T follicular helper cell (primary cell): ENCODE measurements around the gene SAMHD1.
"Not testable (repeated sequence)": the region's sequence is repeated elsewhere in the genome, so short reads cannot be mapped to it uniquely, and the experiment has no call there.

Source experiments
- DNase-seq: peaks from one replicate; pipeline ENCODE4 v3.0.0-alpha.2; 2020; ENCODE audit warnings: low read depth
- total RNA-seq, 2 experiments: gene quantifications; one replicate each; lab custom pipeline; 2026; lab: John Stamatoyannopoulos, UW

Gene SAMHD1
- total RNA-seq = 195 to 324 reads per million in 2 experiments

DNA sequence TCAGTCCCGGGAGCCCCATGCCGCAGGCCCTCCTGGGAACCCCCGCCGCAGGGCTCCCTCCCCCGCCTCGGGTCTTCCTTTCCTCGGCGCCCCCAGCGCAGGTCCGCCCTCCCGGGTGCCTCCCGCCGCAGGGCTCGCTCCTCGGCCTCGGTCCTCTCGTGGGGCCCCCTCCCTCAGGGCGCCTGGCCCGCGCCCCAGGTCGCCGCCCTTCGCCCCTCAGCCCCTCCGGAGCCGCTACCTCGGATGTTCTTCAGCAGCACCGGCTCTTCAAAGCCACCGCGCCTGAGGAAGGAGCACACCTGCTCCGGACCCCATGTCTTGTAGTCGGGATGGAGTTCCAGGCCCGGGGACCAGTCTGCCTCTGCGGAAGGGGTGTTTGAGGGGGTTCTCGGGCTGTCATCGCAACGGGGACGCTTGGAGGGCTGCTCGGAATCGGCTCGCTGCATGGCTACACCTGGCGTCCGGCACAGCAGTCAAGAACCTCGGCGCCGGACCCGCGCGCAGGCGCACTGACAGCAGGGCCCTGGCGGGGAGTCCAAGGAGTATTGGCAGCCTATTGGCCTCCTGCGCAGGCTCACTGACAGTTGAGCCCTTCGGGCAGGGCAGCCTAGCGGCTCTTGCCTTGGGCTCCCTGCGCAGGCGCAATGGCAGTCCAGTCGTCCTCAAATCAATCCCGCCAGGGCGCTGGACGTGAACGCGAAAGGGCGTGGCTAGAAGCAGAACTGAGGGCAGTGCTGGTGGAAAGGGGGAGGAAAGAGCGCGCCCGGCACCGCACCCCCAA is at the start of gene SAMHD1:
Gene SAMHD1, minus strand, starts transcription at position 511 of the 781 bp plus-strand sequence. Its CDS starts 65 bp downstream, at position 446.
- DNase-seq = peak; percentile 71

- DNase-seq = not testable (repeated sequence)
Observed at GRCh38 chr20:37000171-37000570, 48.7 kb upstream of the SAMHD1 start.

DNA sequence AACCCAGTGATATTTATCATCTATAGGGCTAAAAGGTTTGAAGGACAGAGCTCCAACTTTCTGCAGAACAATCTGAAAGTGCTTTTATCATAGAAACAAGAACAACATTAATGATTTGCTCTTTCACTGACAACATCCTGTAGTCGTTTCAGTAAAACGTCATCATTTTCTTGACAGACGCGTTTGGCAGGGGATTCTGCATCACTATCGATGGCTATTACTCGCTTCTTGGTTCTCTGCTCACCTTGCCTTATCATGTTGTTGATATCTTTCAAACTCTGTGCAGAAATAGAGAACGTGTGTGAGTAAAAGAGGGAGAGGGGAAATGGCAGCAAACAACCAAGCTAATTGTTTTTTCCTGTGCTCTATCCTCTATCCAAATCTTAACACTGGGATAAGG is 47.1 kb upstream of the SAMHD1 start:
- peak; percentile 23 for DNase-seq

DNA sequence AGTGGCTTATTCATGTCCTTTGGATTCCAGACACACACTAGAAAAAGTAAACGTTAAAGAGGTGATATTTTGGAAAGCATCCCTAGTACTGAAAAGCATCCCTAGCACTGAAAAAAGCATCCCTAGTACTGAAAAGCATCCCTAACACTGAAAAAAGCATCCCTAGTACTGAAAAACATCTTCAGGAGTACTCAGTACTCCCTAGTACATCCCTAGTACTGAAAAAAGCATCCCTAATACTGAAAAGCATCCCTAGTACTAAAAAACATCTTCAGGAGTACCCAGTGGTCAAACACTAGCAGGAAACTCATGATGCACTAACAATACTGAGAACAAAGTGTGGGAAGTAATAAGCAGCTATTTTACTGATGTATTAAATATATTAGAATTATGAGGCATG is 45.6 kb upstream of the SAMHD1 start:
- no peak for DNase-seq

DNA sequence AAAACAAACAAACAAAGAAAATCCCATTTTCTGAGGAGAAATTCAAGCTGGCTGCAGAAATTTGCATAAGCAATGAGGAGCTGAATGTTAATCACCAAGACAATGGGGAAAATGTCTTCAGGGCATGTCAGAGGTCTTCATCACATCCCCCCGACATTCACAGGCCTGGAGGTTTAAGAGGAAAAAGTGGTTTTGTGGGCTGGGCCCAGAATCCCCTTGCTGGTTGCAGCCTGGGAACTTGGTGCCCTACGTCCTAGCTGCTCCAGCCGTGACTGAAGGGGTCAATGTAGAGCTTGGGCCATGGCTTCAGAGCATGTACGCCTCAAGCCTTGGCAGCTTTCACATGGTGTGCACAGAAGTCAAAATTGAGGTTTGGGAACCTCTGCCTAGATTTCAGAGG is 42.7 kb upstream of the SAMHD1 start:
- DNase-seq = not testable (repeated sequence)

GRCh38 chr20:36992802-36993334 is 41.4 kb upstream of the SAMHD1 start:
- no peak for DNase-seq

DNA sequence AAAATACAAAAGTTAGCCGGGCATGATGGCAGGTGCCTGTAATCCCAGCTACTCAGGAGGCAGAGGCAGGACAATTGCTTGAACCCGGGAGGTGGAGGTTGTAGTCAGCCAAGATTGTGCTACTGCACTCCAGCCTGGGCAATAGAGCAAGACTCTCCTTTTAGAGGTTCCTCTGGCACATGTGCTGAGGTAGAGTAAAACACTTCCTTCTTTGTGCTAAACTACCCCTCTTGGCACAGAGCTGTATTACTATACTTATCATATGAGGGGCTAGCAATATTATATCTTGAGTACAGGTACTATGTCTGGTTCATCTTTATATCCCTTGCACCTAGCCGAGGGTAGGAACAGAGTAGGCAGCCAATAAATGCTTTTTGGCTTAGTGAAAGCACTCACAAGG is 40.2 kb upstream of the SAMHD1 start:
- no peak for DNase-seq

DNA sequence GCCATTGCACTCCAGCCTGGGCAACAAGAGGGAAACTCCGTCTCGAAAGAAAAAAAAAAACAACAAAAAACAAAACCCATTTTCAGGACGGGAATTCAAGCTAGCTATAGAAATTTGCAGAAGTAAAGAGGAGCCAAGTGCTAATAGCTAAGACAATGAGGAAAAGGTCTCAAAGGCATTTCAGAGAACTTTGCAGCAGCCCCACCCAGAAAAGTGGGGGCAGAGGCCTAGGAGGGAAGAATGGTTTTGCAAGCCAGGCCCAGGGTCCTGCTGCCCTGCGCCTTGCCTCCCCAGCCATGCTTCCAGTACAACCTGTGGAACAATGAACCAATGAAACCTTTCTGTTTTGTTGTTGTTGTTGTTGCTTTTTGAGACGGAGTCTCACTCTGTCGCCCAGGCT is 38.3 kb upstream of the SAMHD1 start:
- DNase-seq = no peak

GRCh38 chr20:36988494-36988966 is 37.0 kb upstream of the SAMHD1 start:
- peak; percentile 24 for DNase-seq

DNA sequence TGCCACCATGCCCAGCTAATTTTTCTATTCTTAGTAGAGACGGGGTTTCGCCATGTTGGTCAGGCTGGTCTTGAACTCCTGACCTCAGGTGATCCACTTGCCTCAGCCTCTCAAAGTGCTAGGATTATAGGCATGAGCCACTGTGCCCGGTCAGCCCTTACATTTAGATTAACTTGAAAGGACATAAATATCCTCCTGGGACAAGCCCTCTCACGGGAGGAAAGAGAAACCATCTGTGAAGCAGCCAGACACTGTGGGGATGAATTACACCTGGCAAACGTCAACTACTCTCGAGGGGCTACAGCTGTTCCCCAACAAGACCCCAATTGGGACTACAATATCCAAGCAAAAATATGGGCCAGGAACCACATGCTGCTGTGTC is 32.7 kb upstream of the SAMHD1 start:
- DNase-seq = no peak

DNA sequence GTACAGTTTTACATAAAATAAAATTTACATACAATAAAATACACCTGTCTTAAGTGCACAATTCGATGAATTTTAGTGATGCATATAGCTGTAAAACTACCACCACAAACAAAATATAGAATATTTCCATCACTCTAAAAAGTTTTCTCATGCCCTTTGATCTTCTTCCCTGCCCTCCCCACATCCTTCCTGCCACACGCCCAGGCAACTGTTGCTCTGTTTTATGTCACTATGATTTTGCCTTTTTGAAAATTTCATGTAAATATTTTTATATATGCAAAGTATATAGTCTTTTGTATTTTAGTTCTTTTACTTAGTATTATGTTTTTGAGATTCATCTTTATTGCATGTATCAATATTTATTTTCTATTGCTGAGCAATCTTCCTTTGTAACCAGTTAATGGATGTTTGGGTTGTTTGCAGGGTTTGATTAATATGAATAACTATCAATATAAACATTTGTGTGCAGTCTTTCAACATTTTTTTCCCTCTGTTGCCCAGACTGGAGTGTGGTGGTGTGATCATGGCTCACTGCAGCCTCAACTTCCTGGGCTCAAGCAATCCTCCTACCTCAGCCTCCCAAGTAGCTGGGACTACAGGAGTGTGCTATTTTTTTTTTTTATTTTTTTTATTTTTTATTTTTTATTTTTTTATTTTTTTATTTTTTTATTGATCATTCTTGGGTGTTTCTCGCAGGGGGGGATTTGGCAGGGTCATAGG is 23.8 kb upstream of the SAMHD1 start:
- peak; percentile 73 for DNase-seq

- no peak for DNase-seq
Observed at GRCh38 chr20:36974660-36975059, 23.2 kb upstream of the SAMHD1 start.

- no peak for DNase-seq
Observed at GRCh38 chr20:36971103-36971502, 19.6 kb upstream of the SAMHD1 start.

DNA sequence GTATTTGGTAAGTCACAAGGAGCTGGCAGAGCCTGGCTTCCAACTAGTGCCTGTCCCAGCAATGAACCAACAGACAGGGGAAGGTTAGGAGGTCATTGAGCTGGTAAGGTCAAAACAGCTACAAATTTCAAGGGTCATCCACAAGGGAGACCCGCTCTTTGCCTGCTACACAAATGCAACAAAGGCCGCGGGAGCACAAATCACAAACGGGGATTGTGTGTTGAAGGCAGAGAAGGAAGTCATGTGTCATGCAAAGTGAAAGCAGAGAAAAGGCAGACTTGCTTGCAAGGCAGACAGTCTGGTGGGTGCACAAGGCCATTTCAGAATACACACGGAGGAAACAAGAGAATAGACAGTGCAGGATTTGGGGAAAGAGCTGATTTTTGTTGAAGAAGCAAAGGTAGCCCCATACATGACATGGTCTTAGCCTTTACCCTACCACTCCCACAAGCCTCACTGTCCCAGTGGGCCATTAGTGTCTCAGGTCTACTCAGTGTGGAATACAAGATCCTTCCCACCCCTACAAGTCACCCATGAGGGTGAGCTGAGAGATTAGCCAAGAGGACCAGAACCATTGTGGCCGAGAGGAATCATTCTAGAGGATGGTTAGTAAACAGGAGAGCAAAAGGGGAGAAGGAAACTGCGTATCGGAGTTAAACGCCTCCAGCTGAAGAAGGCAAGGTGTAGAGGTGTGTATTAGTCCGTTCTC is 18.1 kb upstream of the SAMHD1 start:
- no peak for DNase-seq

GRCh38 chr20:36969051-36969450 is 17.5 kb upstream of the SAMHD1 start:
- no peak for DNase-seq

- no peak for DNase-seq
Observed at GRCh38 chr20:36967636-36968035, 16.1 kb upstream of the SAMHD1 start.

DNA sequence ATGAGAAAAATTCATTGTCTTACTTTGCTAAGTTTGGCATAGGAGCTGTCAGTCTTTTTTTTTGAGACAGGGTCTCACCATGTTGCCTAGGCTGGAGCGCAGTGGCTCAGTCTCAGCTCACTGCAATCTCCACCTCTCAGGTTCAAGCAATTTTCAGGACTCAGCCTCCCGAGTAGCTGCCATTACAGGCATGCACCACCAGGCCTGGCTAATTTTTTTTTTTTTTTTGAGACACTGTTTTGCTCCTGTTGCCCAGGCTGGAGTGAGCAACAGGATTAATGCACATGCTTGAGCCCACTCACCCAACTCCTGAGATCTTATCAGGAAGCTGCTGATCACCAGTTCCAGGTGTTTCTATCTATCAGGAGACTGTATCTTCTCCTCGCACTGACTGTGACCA is 15.5 kb upstream of the SAMHD1 start:
- not testable (repeated sequence) for DNase-seq

DNA sequence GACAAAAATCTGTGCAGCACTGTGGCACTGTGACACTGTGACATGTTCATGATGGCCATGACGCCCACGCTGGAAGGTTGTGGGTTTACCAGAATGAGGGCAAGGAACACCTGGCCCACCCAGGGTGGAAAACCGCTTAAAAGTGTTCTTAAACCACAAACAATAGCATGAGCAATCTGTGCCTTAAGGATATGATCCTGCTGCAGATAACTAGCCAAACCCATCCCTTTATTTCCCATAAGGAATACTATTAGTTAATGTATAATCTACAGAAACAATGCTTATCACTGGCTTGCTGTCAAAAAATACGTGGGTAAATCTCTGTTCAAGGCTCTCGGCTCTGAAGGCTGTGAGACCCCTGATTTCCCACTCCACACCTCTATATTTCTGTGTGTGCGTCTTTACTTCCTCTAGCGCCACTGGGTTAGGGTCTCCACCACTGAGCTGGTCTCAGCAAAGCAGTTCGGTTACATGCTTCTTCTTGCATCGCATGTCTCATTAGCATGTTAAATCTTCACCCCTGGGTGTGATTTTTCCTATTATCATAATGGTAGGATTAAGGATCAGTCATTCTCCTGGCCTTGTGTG is 10.9 kb upstream of the SAMHD1 start:
- DNase-seq = not testable (repeated sequence)

- DNase-seq = no peak
Observed at GRCh38 chr20:36959242-36959641, 7.7 kb upstream of the SAMHD1 start.

DNA sequence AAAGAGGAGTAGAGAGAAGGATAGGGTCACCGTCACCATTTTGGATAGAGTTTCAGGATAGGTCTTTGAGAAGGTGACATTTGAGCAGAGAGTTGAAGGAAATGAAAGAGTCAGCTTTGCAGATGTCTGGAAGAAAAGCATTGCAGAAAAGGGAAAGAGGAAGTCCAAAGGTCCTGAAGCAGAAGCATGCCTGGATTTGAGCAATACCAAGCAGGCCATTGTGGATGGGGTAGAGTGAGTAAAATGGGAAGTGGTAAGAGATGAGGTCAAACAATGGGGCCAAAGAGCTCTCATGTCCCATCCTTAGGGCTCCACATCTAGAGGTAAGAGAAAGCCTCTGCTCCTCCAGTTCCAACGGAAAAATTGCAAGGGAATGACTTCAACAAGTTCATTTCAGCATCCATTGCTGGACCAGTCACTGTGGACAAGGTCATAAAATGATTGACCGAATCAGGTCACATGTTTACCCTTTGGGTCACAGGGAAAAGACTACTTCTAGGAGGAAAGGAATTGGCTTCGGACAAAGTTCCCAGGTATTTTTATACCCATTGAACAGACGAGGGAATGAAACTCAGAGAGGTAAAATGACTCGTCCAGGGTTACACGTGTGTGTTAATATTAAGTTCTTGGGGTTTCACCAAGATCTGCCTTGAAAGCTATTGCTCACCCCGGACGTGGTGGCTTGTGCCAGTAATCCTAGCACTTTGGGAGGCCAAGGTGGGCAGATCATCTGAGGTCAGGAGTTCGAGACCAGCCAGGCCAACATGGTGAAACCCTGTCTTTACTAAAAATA is 6.6 kb upstream of the SAMHD1 start:
- DNase-seq = no peak

DNA sequence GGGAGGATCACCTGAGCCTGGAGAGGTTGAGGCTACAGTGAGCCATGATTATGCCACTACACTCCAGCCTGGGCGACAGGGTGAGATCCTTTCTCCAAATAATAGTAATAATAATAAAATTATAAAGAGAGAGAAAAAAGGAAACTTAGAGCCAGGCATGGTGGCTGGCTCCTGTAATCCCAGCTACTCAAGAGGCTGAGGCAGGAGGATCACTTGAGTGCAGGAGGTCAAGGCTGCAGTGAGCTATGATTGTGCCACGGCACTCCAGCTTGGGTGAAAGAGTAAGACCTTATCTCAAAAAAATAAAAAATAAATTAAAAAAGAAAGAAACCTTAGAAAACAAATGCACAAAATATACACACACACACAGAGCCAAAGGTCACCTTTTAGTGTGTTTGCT is 5.2 kb upstream of the SAMHD1 start:
- no peak for DNase-seq
